ENCODE results near the gene CLEC14A. TPM values are rescaled to one million over a fixed set of nuclear protein-coding genes. Genes with fewer than 3 reads are reported as not detected.

The CLEC14A gene
- total RNA-seq, 2 experiments from 2014 or later, result not detected

- no peaks in the 10 kb centered on the region for H4K20me1 ChIP-seq (ENCODE audit: insufficient read depth, low read length)
- no peak overlapping the region for H3K4me2 ChIP-seq (ENCODE audit: low read length)
- BruUV-seq (replicated peaks), result no TSS peak
- no peaks in the 10 kb centered on the region for H3K36me3 ChIP-seq (ENCODE audit: insufficient read depth, low read length)
- CTCF ChIA-PET (ENCODE audit: unreplicated experiment), result no interaction called here
- no peak overlapping the region for H3K27ac ChIP-seq (ENCODE audit: low read depth, low read length, poor library complexity, severe bottlenecking)
- no peaks in the 10 kb centered on the region for H3K4me1 ChIP-seq (ENCODE audit: insufficient read depth, low read length, poor library complexity, severe bottlenecking)
- POLR2A ChIA-PET, result no interaction called here
- DNase-seq (ENCODE audit: low spot score), result no peak
- H2AFZ ChIP-seq (ENCODE audit: low read length), result no peak overlapping the region
- TF ChIP-seq CTCF (conservative IDR thresholded peaks at IDR 0.05; ENCODE audit: low read length) (0 out of 2 replicates have a peak, but pooled peaks have one; percentile 32), EZH2phosphoT487 (IDR thresholded peaks at IDR 0.05; ENCODE audit: borderline replicate concordance, low read depth, low read length) (no peak)
- no peaks in the 10 kb centered on the region for H3K9me2 ChIP-seq (ENCODE audit: insufficient read depth, low read length)
- intact Hi-C loops (cut with micrococcal nuclease; ENCODE audit: unreplicated experiment), result no loop called here
- no peak overlapping the region for H3K4me3 ChIP-seq (ENCODE audit: low read depth, low read length, poor library complexity, severe bottlenecking)
- H3K79me2 ChIP-seq (ENCODE audit: insufficient read depth, low read depth, low read length), result no peaks in the 10 kb centered on the region
- H3K9me3 ChIP-seq (ENCODE audit: low read length), result 0 out of 2 replicates have a peak, but pooled peaks cover 8% of the 10 kb centered on the region
Measured at GRCh38 chr14:38256533-38256840, 594 bp upstream of the CLEC14A start.

GRCh38 chr14:38255408-38255672, 553 bp downstream of the CLEC14A start:
- Histone ChIP-seq H3K36me3 (ENCODE audit: insufficient read depth, low read length) (no peaks in the 10 kb centered on the region), H3K9me2 (ENCODE audit: insufficient read depth, low read length) (no peaks in the 10 kb centered on the region), H3K9me3 (ENCODE audit: low read length) (no peaks in the 10 kb centered on the region), H3K4me1 (ENCODE audit: insufficient read depth, low read length, poor library complexity, severe bottlenecking) (no peaks in the 10 kb centered on the region), H4K20me1 (ENCODE audit: insufficient read depth, low read length) (no peaks in the 10 kb centered on the region), H3K27ac (ENCODE audit: low read depth, low read length, poor library complexity, severe bottlenecking) (no peak overlapping the region), H3K79me2 (ENCODE audit: insufficient read depth, low read depth, low read length) (no peaks in the 10 kb centered on the region), H3K4me3 (ENCODE audit: low read depth, low read length, poor library complexity, severe bottlenecking) (no peak overlapping the region), H3K4me2 (ENCODE audit: low read length) (no peak overlapping the region), H2AFZ (ENCODE audit: low read length) (no peak overlapping the region)
- DNase-seq (ENCODE audit: low spot score), result no peak
- CTCF ChIA-PET (ENCODE audit: unreplicated experiment), result no interaction called here
- intact Hi-C loops (cut with micrococcal nuclease; ENCODE audit: unreplicated experiment), result no loop called here
- POLR2A ChIA-PET, result no interaction called here
- TF ChIP-seq EZH2phosphoT487 (IDR thresholded peaks at IDR 0.05; ENCODE audit: borderline replicate concordance, low read depth, low read length) (no peak), CTCF (conservative IDR thresholded peaks at IDR 0.05; ENCODE audit: low read length) (no peak)
- BruUV-seq (replicated peaks), result no TSS peak

- POLR2A ChIA-PET, result no interaction called here
- Histone ChIP-seq H3K36me3 (ENCODE audit: insufficient read depth, low read length) (no peaks in the 10 kb centered on the region), H3K4me3 (ENCODE audit: low read depth, low read length, poor library complexity, severe bottlenecking) (no peak overlapping the region), H3K79me2 (ENCODE audit: insufficient read depth, low read depth, low read length) (no peaks in the 10 kb centered on the region), H4K20me1 (ENCODE audit: insufficient read depth, low read length) (no peaks in the 10 kb centered on the region), H3K4me2 (ENCODE audit: low read length) (no peak overlapping the region), H3K9me2 (ENCODE audit: insufficient read depth, low read length) (no peaks in the 10 kb centered on the region), H3K27ac (ENCODE audit: low read depth, low read length, poor library complexity, severe bottlenecking) (no peak overlapping the region), H3K4me1 (ENCODE audit: insufficient read depth, low read length, poor library complexity, severe bottlenecking) (no peaks in the 10 kb centered on the region), H3K9me3 (ENCODE audit: low read length) (no peaks in the 10 kb centered on the region), H2AFZ (ENCODE audit: low read length) (no peak overlapping the region)
- DNase-seq (ENCODE audit: low spot score), result no peak
- intact Hi-C loops (cut with micrococcal nuclease; ENCODE audit: unreplicated experiment), result no loop called here
- no TSS peak for BruUV-seq (replicated peaks)
- CTCF ChIA-PET (ENCODE audit: unreplicated experiment), result no interaction called here
- no peak for TF ChIP-seq EZH2phosphoT487 (IDR thresholded peaks at IDR 0.05; ENCODE audit: borderline replicate concordance, low read depth, low read length)
- no peak for TF ChIP-seq CTCF (conservative IDR thresholded peaks at IDR 0.05; ENCODE audit: low read length)
Measured at GRCh38 chr14:38254571-38255407, 1.1 kb downstream of the CLEC14A start.

All from OCI-LY7 (cell line).